A172 (cell line): ENCODE data around the gene TUBD1. TPM values are rescaled to one million over a fixed set of nuclear protein-coding genes. Genes with fewer than 3 reads are reported as not detected.

Source experiments
- DNase-seq: peaks from one replicate; pipeline ENCODE4 v3.0.0-alpha.2; 2015; ENCODE audit warnings: low spot score
- total RNA-seq: library from RNA; depleted of rRNA; stranded (reverse); fragments of >200 nt; shearing (Covaris generic); gene quantifications from 2 replicates; pipeline ENCODE4 v1.2.3, GENCODE V29; 2014; rRNA removed

The TUBD1 gene
- total RNA-seq, 1 experiment from 2014 or later, result 19.2 TPM

- DNase-seq, result peak; percentile 52
Observed at GRCh38 chr17:59825533-59826322, 67.0 kb downstream of the TUBD1 start.

DNA sequence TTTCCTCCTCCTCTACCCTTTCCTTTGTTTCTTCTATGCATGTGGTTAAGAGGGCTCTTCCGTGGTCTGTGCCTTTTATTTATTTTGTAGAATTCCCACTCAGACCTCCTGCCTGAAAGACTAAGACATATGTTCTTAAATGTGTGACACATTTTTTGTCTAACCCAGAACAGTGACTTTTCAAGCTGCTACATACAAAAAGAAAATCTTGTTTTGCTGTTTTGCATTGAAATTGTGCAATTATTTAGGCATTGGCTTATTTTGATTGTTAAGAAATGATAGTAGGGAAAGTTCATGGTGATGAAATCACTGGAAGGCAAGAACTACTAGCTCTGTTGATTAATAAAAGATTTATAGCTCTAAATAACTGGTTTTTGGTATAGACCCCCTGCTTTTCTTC is 76.8 kb downstream of the TUBD1 start:
- DNase-seq, result no peak

- DNase-seq, result no peak
Observed at GRCh38 chr17:59814685-59815084, 78.1 kb downstream of the TUBD1 start.

DNA sequence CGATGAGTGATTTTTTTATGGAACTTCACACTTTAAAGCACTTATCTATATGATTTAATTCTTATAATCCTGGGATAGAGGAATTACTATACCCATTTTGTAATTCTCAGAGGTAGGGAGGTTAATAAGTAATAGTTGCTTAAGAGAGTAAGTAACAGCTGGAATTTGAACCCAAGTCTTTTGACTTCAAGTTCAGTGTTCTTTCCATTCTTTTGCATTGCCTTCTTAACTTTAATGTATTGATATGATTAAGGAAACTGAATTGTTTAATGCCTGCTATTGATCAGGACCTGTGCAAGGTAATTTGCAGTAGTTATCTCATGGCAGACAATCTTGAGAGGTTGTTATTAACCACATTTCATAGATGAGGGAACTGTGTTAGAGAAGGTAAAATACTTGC is 78.5 kb downstream of the TUBD1 start:
- DNase-seq, result no peak

GRCh38 chr17:59812139-59812538 is 80.6 kb downstream of the TUBD1 start:
- DNase-seq, result no peak

DNA sequence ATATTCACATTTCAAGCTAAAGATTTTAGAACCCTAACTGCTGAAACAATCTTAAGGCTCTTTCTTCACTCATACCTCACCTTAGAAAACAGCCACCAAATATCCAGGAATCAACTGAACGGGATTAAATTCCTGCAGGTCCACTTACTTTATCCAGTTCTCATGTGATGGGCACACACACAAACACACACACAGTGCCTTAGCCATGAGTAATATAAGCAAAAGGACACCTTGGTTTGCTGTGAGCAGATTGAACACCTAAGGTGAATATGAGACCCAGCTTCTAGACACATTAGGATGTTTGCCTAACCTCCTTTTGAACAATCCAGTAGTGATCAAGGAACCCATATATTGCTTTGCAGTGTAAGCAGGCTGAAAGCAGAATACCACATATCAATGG is 81.5 kb downstream of the TUBD1 start:
- peak; percentile 34 for DNase-seq

DNA sequence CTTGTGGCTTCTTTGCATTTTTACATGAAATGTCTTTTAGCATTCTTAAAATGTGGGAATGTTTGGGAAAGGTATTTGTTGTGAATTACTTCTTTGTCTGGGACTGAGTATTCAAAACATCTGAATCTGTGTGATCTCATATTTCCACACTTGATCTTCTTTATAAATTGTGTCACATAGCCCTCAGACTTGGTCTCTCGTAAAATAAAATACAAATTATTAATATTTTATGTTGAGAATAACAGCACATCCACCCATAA is 81.9 kb downstream of the TUBD1 start:
- DNase-seq, result no peak

Other genes with a start within 250 kb of the TUBD1 start
- 51.7 and 60.5 TPM in 2 replicates for gene PTRH2, start 185.5 kb downstream of the TUBD1 start, total RNA-seq
- gene VMP1, start 185.3 kb downstream of the TUBD1 start, total RNA-seq, result 345 and 392 TPM in 2 replicates
- gene RPS6KB1, start 178 bp upstream of the TUBD1 start, total RNA-seq, result 29.1 and 32.7 TPM in 2 replicates
- 11.4 and 17.6 TPM in 2 replicates for gene RNFT1, start 71.8 kb upstream of the TUBD1 start, total RNA-seq
- 10.0 and 18.2 TPM in 2 replicates for gene HEATR6, start 186.0 kb upstream of the TUBD1 start, total RNA-seq